SJSA1 (cell line): ENCODE results near the gene PDCL2. TPM values are rescaled to one million over a fixed set of nuclear protein-coding genes. Genes with fewer than 3 reads are reported as not detected.

Source experiments
- DNase-seq, 2 experiments: peaks; one replicate each; pipeline ENCODE4 v3.0.0-alpha.2; 2015 to 2020; ENCODE audit warnings: low spot score in 2 of 2, low read depth in 1 of 2
- H3K27ac ChIP-seq: fragments of 250-450 bp; sonication (Bioruptor Pico); 2 replicates; pipeline ENCODE4 v1.5.1; 2020; ENCODE audit warnings: mild to moderate bottlenecking, moderate library complexity
- H3K27me3 ChIP-seq: fragments of 250-450 bp; sonication (Bioruptor Pico); replicated peaks from 2 replicates; pipeline ENCODE4 v1.5.1; 2020; ENCODE audit warnings: mild to moderate bottlenecking, moderate library complexity
- H3K36me3 ChIP-seq: fragments of 250-450 bp; sonication (Bioruptor Pico); 2 replicates; pipeline ENCODE4 v1.5.1; 2020; ENCODE audit warnings: mild to moderate bottlenecking
- H3K4me1 ChIP-seq: fragments of 250-450 bp; sonication (Bioruptor Pico); replicated peaks from 2 replicates; pipeline ENCODE4 v1.6.1; 2021; ENCODE audit warnings: mild to moderate bottlenecking
- H3K4me3 ChIP-seq: fragments of 250-450 bp; sonication (Bioruptor Pico); 2 replicates; pipeline ENCODE4 v1.5.1; 2020; ENCODE audit warnings: mild to moderate bottlenecking
- H3K9me3 ChIP-seq: fragments of 250-450 bp; sonication (Bioruptor Pico); replicated peaks from 2 replicates; pipeline ENCODE4 v1.5.1; 2020; ENCODE audit warnings: mild to moderate bottlenecking
- total RNA-seq: library from RNA; depleted of rRNA; stranded (reverse); fragments of >200 nt; shearing (Covaris generic); gene quantifications from 2 replicates; pipeline ENCODE4 v1.2.3, GENCODE V29; 2014; rRNA removed

The PDCL2 gene
- total RNA-seq, 1 experiment from 2014 or later = not detected

GRCh38 chr4:55510685-55511084 is 81.4 kb downstream of the PDCL2 start:
- Histone ChIP-seq H3K36me3 (peaks cover 14% of the 10 kb centered on the region), H3K4me3 (no peak overlapping the region), H3K4me1 (peaks cover 12% of the 10 kb centered on the region; the same call in 1 of the 2 replicates), H3K27ac (no peak overlapping the region), H3K27me3 (no peaks in the 10 kb centered on the region), H3K9me3 (no peaks in the 10 kb centered on the region)
- no peak for DNase-seq

- no peak for DNase-seq
- Histone ChIP-seq H3K9me3 (no peaks in the 10 kb centered on the region), H3K4me1 (peaks cover 12% of the 10 kb centered on the region; the same call in 1 of the 2 replicates), H3K27ac (no peak overlapping the region), H3K36me3 (peaks cover 14% of the 10 kb centered on the region), H3K27me3 (no peaks in the 10 kb centered on the region), H3K4me3 (no peak overlapping the region)
Measured at GRCh38 chr4:55509266-55509665, 82.8 kb downstream of the PDCL2 start.

- peaks cover 14% of the 10 kb centered on the region for H3K36me3 ChIP-seq
- DNase-seq = no peak
- H3K4me3 ChIP-seq = no peak overlapping the region
- no peak overlapping the region for H3K27ac ChIP-seq
- H3K27me3 ChIP-seq = no peaks in the 10 kb centered on the region
- peaks cover 22% of the 10 kb centered on the region for H3K4me1 ChIP-seq
- H3K9me3 ChIP-seq = no peaks in the 10 kb centered on the region
Measured at GRCh38 chr4:55507612-55508011, 84.4 kb downstream of the PDCL2 start.

Other genes with a start within 250 kb of the PDCL2 start
- gene SRD5A3, start 246.0 kb downstream of the PDCL2 start, total RNA-seq = 13.6 and 18.2 TPM in 2 replicates
- gene TMEM165, start 196.3 kb downstream of the PDCL2 start, total RNA-seq = 178 and 196 TPM in 2 replicates
- gene CLOCK, start 45.3 kb downstream of the PDCL2 start, total RNA-seq = 22.5 and 53.0 TPM in 2 replicates
- not detected in 2 replicates for gene NMU, start 44.1 kb upstream of the PDCL2 start, total RNA-seq
- gene EXOC1L, start 227.5 kb upstream of the PDCL2 start, total RNA-seq = not detected in 2 replicates